Left ventricle myocardium superior (tissue), 1 donor: Measurements from ENCODE around the gene BOLL. TPM values are rescaled to one million over a fixed set of nuclear protein-coding genes. Genes with fewer than 3 reads are reported as not detected.

Experiments
- total RNA-seq: library from RNA; stranded (reverse); fragmentation: NEBNext Ultra II Directional; extraction: Animal tissue kit (Norgen Biotek cat#: 25700); gene quantifications from one replicate; pipeline ENCODE4 v1.2.1, GENCODE V29; 2021
- donor health status: DM: no; HTN: yes; CAD: no; lungs with severe emphysema.

BOLL gene
- total RNA-seq, 1 donor from 2014 or later = not detected

Other genes starting within 250 kb of the BOLL start
- gene RFTN2, start 109.7 kb downstream of the BOLL start, total RNA-seq = 7.5 TPM
- 6.7 TPM for gene MARS2, start 80.0 kb downstream of the BOLL start, total RNA-seq
- gene PLCL1, start 19.3 kb upstream of the BOLL start, total RNA-seq = 100 TPM